K562 (cell line): ENCODE results near the gene PIEZO2. TPM values are rescaled to one million over a fixed set of nuclear protein-coding genes. Genes with fewer than 3 reads are reported as not detected.

ENCODE experiments used
- CBX3 ChIP-seq, 2 experiments: IDR thresholded peaks; 1 replicate in 1 of 2; 2 replicates in 1 of 2; pipeline ENCODE4 v1.6.1; 2012; ENCODE audit warnings: inconsistent platforms in 2 of 2, low read length in 2 of 2, borderline replicate concordance in 1 of 2, control low read depth in 1 of 2
- NONO ChIP-seq, 2 experiments: fragments of 200-400 bp in 1 of 2; fragments of 450-650 bp in 1 of 2; formaldehyde crosslinking in 1 of 2; IDR thresholded peaks; 2 replicates each; pipeline ENCODE4 v1.6.1; 2017; ENCODE audit warnings: low read depth in 2 of 2, mild to moderate bottlenecking in 2 of 2, moderate library complexity in 2 of 2, low read length in 1 of 2
- SMAD2 ChIP-seq: fragments of 150-350 bp; IDR thresholded peaks from 2 replicates; pipeline ENCODE4 v1.6.1; 2014; ENCODE audit warnings: low read depth, mild to moderate bottlenecking, low read length
- ZNF699 ChIP-seq: fragments of 250-450 bp; sonication (Bioruptor Pico); IDR thresholded peaks from 2 replicates; pipeline ENCODE4 v1.8.0; 2021; ENCODE audit warnings: mild to moderate bottlenecking, moderate library complexity; ENCODE audit not compliant: insufficient replicate concordance
- polyA plus RNA-seq, 8 experiments: library from polyadenylated mRNA; depleted of rRNA in 4 of 8; stranded (reverse) in 5 of 8; unstranded in 3 of 8; fragments of >200 nt; fragmentation: Nextera tagmentation in 2 of 8; fragmentation: Illumina TruSeq in 1 of 8; extraction: Ambion mirVana in 2 of 8; extraction: Trizol in 1 of 8; gene quantifications; 2 replicates each; pipeline versions ENCODE4 v1.2.1 to v1.2.3, GENCODE V29; 2011 to 2014; ENCODE audit warnings: inconsistent platforms in 1 of 8, missing spikeins in 1 of 8
- total RNA-seq, 7 experiments: library from RNA; depleted of rRNA in 6 of 7; stranded (reverse); fragments of >200 nt in 6 of 7; fragmentation: Illumina TruSeq in 2 of 7; extraction: Trizol in 2 of 7; gene quantifications; 2 replicates each; pipeline versions ENCODE4 v1.2.1 to v1.2.3, GENCODE V29; 2011 to 2021; ENCODE audit warnings: low replicate concordance in 1 of 7
- TF ChIP-seq, protein P1 (sequence below): sonication (generic); formaldehyde crosslinking; IDR thresholded peaks from 2 replicates; pipeline ENCODE4 v1.8.0; 2022; ENCODE audit warnings: mild to moderate bottlenecking, missing genetic modification reagents
- TF ChIP-seq, protein P2 (sequence below): sonication (generic); formaldehyde crosslinking; IDR thresholded peaks from 2 replicates; pipeline ENCODE4 v1.8.0; 2022; ENCODE audit warnings: mild to moderate bottlenecking, missing genetic modification reagents
- TF ChIP-seq, protein P3 (sequence below), 2 experiments: fragments of 450-650 bp; IDR thresholded peaks; 2 replicates each; pipeline ENCODE4 v1.6.1; 2018; ENCODE audit warnings: mild to moderate bottlenecking in 2 of 2, low read depth in 1 of 2; ENCODE audit not compliant: partially characterized antibody in 2 of 2

The PIEZO2 gene
- total and polyA plus RNA-seq, 9 of the 15 experiments (the other 6 are each of a cell fraction or from before 2014, with no cell fraction given) = 0.54 to 4.1 (median 2.0) TPM

DNA sequence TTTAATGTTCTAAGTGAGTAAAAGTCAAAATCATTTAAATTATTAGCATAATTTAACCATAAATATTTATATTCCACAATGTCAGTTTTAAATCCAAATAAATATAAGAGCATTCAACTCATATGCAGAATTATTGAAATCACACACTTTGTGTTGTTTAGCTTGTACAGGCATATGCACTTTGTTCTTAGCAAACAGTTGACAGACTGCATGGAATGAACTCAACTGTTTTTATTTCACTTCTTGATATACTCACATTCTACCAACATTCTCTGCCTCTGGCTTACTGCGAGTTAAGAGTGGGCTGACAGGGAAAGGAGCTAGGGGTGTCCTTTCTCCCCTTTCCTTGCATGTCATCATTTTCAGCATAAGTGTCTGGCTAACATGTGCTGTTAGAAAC, 7.6 kb upstream of the PIEZO2 start (continued):
- TF ChIP-seq, protein P1, sequence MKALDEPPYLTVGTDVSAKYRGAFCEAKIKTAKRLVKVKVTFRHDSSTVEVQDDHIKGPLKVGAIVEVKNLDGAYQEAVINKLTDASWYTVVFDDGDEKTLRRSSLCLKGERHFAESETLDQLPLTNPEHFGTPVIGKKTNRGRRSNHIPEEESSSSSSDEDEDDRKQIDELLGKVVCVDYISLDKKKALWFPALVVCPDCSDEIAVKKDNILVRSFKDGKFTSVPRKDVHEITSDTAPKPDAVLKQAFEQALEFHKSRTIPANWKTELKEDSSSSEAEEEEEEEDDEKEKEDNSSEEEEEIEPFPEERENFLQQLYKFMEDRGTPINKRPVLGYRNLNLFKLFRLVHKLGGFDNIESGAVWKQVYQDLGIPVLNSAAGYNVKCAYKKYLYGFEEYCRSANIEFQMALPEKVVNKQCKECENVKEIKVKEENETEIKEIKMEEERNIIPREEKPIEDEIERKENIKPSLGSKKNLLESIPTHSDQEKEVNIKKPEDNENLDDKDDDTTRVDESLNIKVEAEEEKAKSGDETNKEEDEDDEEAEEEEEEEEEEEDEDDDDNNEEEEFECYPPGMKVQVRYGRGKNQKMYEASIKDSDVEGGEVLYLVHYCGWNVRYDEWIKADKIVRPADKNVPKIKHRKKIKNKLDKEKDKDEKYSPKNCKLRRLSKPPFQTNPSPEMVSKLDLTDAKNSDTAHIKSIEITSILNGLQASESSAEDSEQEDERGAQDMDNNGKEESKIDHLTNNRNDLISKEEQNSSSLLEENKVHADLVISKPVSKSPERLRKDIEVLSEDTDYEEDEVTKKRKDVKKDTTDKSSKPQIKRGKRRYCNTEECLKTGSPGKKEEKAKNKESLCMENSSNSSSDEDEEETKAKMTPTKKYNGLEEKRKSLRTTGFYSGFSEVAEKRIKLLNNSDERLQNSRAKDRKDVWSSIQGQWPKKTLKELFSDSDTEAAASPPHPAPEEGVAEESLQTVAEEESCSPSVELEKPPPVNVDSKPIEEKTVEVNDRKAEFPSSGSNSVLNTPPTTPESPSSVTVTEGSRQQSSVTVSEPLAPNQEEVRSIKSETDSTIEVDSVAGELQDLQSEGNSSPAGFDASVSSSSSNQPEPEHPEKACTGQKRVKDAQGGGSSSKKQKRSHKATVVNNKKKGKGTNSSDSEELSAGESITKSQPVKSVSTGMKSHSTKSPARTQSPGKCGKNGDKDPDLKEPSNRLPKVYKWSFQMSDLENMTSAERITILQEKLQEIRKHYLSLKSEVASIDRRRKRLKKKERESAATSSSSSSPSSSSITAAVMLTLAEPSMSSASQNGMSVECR (CRISPR knock-in tag) = no peak
- TF ChIP-seq, protein P2, sequence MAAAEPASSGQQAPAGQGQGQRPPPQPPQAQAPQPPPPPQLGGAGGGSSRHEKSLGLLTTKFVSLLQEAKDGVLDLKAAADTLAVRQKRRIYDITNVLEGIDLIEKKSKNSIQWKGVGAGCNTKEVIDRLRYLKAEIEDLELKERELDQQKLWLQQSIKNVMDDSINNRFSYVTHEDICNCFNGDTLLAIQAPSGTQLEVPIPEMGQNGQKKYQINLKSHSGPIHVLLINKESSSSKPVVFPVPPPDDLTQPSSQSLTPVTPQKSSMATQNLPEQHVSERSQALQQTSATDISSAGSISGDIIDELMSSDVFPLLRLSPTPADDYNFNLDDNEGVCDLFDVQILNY (CRISPR knock-in tag) = no peak
- TF ChIP-seq SMAD2 (no peak), CBX3 (IDR thresholded peaks at IDR 0.05; ENCODE audit: borderline replicate concordance in 1 of 2, low read length in 2 of 2) (no peak), NONO (IDR thresholded peaks at IDR 0.05; ENCODE audit: low read depth in 2 of 2, low read length in 1 of 2) (no peak), ZNF699 (no peak)
- TF ChIP-seq, protein P3, sequence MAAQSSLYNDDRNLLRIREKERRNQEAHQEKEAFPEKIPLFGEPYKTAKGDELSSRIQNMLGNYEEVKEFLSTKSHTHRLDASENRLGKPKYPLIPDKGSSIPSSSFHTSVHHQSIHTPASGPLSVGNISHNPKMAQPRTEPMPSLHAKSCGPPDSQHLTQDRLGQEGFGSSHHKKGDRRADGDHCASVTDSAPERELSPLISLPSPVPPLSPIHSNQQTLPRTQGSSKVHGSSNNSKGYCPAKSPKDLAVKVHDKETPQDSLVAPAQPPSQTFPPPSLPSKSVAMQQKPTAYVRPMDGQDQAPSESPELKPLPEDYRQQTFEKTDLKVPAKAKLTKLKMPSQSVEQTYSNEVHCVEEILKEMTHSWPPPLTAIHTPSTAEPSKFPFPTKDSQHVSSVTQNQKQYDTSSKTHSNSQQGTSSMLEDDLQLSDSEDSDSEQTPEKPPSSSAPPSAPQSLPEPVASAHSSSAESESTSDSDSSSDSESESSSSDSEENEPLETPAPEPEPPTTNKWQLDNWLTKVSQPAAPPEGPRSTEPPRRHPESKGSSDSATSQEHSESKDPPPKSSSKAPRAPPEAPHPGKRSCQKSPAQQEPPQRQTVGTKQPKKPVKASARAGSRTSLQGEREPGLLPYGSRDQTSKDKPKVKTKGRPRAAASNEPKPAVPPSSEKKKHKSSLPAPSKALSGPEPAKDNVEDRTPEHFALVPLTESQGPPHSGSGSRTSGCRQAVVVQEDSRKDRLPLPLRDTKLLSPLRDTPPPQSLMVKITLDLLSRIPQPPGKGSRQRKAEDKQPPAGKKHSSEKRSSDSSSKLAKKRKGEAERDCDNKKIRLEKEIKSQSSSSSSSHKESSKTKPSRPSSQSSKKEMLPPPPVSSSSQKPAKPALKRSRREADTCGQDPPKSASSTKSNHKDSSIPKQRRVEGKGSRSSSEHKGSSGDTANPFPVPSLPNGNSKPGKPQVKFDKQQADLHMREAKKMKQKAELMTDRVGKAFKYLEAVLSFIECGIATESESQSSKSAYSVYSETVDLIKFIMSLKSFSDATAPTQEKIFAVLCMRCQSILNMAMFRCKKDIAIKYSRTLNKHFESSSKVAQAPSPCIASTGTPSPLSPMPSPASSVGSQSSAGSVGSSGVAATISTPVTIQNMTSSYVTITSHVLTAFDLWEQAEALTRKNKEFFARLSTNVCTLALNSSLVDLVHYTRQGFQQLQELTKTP (IDR thresholded peaks at IDR 0.05; ENCODE audit: low read depth in 1 of 2, partially characterized antibody in 2 of 2) = no peak
